ENCODE data around the gene SPTBN2. TPM values are rescaled to one million over a fixed set of nuclear protein-coding genes. Genes with fewer than 3 reads are reported as not detected.
A peak's percentile ranks its signal among the peaks of the same experiment; 100 is the strongest.

Gene SPTBN2
- total and polyA plus RNA-seq, 9 donors, result 1.4 to 26.9 (median 6.2) TPM

- no peak for TF ChIP-seq POLR2A (IDR thresholded peaks at IDR 0.05)
- intact Hi-C loops (cut with DNase I), result loop anchor here in 2 of 4 donors (5.0 to 10.0 kb wide), 2 partner anchors 112 to 274 kb away; no protein-coding TSS in a partner anchor
- Histone ChIP-seq H3K9me3 (no peaks in the 10 kb centered on the region), H3K27ac (no peak overlapping the region), H3K4me3 (no peak overlapping the region), H3K36me3 (no peaks in the 10 kb centered on the region), H3K27me3 (no peaks in the 10 kb centered on the region), H3K4me1 (ENCODE audit: insufficient read depth) (no peaks in the 10 kb centered on the region)
- WGBS, 3 donors, result 75 to 80% (median 80%) methylated on average over 26 to 28 of the region's 28 CpGs
- peak in 1 of 5 donors; percentile 23 for DNase-seq
These were observed 40.2 kb downstream of the SPTBN2 start for GRCh38 chr11:66688561-66689534.

DNA sequence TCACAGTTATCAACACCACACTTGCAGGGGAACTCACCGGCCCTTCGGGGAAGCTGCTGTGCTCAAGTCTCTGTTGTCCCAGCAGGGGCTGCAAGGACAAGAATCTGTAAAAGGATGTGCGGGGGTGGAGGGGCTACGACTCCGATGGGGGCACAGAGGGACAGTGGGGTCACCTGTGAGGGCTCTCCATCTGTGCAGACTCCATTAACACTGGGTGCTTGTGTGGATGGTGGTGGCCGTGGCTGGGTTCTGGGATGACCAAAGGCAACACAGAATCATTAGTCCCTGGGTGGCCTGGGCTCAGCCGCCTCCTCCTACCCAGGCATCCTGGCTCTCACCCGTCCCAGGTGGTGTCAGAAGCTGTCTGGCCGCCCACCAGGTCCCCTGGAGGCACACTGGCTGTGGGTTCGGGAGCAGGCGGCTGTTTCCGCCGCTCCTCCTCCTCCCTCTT, 41.2 kb downstream of the SPTBN2 start:
- no peaks in the 10 kb centered on the region for H3K27me3 ChIP-seq
- no peak overlapping the region for H3K27ac ChIP-seq
- intact Hi-C loops (cut with DNase I), result loop anchor here in 2 of 4 donors (5.0 to 10.0 kb wide), 2 partner anchors 111 to 273 kb away; no protein-coding TSS in a partner anchor
- no peaks in the 10 kb centered on the region for H3K36me3 ChIP-seq
- WGBS, 3 donors, result 82 to 85% (median 83%) methylated on average over 13 of the region's 13 CpGs
- no peak overlapping the region for H3K4me3 ChIP-seq
- TF ChIP-seq, protein P1, sequence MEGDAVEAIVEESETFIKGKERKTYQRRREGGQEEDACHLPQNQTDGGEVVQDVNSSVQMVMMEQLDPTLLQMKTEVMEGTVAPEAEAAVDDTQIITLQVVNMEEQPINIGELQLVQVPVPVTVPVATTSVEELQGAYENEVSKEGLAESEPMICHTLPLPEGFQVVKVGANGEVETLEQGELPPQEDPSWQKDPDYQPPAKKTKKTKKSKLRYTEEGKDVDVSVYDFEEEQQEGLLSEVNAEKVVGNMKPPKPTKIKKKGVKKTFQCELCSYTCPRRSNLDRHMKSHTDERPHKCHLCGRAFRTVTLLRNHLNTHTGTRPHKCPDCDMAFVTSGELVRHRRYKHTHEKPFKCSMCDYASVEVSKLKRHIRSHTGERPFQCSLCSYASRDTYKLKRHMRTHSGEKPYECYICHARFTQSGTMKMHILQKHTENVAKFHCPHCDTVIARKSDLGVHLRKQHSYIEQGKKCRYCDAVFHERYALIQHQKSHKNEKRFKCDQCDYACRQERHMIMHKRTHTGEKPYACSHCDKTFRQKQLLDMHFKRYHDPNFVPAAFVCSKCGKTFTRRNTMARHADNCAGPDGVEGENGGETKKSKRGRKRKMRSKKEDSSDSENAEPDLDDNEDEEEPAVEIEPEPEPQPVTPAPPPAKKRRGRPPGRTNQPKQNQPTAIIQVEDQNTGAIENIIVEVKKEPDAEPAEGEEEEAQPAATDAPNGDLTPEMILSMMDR (IDR thresholded peaks at IDR 0.05), result no peak
- TF ChIP-seq POLR2A (IDR thresholded peaks at IDR 0.05), result no peak
- no peak for TF ChIP-seq EP300 (IDR thresholded peaks at IDR 0.05)
- no peaks in the 10 kb centered on the region for H3K9me3 ChIP-seq
- no peaks in the 10 kb centered on the region for H3K4me1 ChIP-seq (ENCODE audit: insufficient read depth)
- no peak for DNase-seq

DNA sequence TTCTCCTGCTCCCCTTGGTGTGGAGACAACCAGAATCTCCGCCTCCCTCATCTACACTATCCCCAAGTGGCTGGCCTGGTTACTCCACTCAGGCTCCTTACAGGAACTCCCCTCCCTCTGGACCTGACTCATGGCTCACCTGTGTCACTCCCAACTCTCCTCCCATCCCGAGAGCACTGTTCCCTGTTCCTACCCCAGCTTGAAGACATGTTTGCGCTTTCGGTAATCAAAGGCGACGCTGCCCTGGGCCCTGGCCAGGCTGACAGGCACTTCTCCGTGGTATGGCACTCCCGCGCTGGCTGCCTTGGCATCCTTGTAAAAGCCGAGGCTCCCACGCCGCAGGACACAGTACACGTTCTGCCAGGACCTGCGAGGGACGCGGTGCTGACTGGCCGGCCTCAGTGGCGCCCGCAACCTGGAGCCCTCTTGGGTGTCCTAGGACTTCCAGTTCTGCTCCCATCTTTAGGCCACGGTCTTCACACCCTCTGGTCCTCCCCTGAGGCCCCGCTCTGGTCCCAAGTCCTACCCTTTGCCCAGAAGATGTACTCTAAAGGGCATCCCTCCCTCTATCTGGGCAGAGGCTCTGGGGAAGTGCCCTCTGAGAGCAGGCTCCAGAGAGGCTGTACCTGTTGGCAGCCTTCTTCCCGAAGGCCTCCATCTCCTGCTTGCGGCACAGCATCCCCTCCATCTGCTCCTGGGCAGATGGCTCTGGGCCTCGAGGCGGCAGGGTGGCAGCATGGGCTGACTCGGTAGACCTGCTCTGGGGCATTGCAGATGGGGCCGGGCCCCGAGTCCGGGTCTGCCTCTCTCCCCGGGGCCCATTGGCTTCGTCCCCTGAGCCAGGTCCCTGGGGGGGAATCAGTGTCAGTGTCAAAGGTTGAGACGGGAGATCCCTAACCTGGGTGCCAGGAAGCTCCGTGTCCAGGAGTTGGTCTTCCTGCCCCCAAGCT, 41.9 kb downstream of the SPTBN2 start:
- Histone ChIP-seq H3K9me3 (no peaks in the 10 kb centered on the region), H3K4me3 (no peak overlapping the region), H3K36me3 (no peaks in the 10 kb centered on the region), H3K27ac (no peak overlapping the region), H3K27me3 (no peaks in the 10 kb centered on the region), H3K4me1 (ENCODE audit: insufficient read depth) (no peaks in the 10 kb centered on the region)
- TF ChIP-seq EP300 (IDR thresholded peaks at IDR 0.05) (no peak), POLR2A (IDR thresholded peaks at IDR 0.05) (no peak)
- TF ChIP-seq, protein P1 (IDR thresholded peaks at IDR 0.05), result no peak
- DNase-seq, result no peak
- intact Hi-C loops (cut with DNase I), result loop anchor here in 2 of 4 donors (5.0 to 10.0 kb wide), 2 partner anchors 110 to 272 kb away; no protein-coding TSS in a partner anchor
- WGBS, 3 donors, result 92% methylated on average over 33 of the region's 33 CpGs

DNA sequence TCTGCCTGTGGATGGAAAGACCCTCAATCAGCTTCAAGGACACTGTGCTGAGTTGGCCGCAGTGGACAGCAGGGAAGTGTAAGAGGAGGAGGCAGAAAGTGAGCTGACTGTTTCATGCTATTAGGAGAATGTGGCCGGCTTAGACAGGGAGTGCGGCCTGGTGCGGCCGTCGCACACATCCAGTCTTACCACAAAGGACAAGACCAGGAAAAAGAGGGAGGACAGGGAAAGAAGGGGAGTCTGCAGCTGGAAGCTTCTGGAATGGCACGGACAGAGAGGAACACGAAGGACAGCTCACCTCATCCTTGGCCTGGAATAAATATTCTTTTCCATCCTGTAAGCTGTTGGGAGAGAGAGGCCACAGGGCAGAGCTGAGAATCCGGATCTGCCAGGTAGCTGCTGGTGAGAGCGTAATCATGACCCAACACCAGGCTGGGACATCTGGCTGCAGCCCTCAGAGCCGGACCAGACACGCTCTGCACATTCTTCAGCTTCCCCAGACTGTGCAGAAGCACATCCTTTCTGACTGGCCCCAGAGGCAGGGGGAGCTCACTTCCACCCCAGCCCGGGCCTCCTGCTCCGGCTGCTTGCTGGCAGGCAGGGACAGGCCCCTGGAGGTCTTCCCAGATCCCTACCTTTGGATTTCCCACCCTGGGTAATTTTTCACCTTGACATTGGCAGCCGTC, 42.8 kb downstream of the SPTBN2 start:
- 53 to 69% (median 58%) methylated on average over 15 of the region's 15 CpGs for WGBS, 3 donors
- DNase-seq, result no peak

More for the DNA sequence above, 42.8 kb downstream of the SPTBN2 start:
- H3K27ac ChIP-seq, result no peak overlapping the region
- H3K4me1 ChIP-seq (ENCODE audit: insufficient read depth), result no peaks in the 10 kb centered on the region
- no peak overlapping the region for H3K4me3 ChIP-seq
- intact Hi-C loops (cut with DNase I), result loop anchor here in 2 of 4 donors (5.0 to 10.0 kb wide), 2 partner anchors 109 to 271 kb away; no protein-coding TSS in a partner anchor
- TF ChIP-seq EP300 (IDR thresholded peaks at IDR 0.05) (no peak), POLR2A (IDR thresholded peaks at IDR 0.05) (no peak)
- TF ChIP-seq, protein P1 (IDR thresholded peaks at IDR 0.05), result no peak
- H3K36me3 ChIP-seq, result no peaks in the 10 kb centered on the region
- H3K27me3 ChIP-seq, result no peaks in the 10 kb centered on the region
- no peaks in the 10 kb centered on the region for H3K9me3 ChIP-seq

All from ovary (tissue), 9 donors.